ENCODE data around the gene B3GNT4. TPM values are rescaled to one million over a fixed set of nuclear protein-coding genes. Genes with fewer than 3 reads are reported as not detected.
"Not testable (repeated sequence)": the region's sequence is repeated elsewhere in the genome, so short reads cannot be mapped to it uniquely, and the experiment has no call there.

The B3GNT4 gene
- total RNA-seq: 11.8 TPM

DNA sequence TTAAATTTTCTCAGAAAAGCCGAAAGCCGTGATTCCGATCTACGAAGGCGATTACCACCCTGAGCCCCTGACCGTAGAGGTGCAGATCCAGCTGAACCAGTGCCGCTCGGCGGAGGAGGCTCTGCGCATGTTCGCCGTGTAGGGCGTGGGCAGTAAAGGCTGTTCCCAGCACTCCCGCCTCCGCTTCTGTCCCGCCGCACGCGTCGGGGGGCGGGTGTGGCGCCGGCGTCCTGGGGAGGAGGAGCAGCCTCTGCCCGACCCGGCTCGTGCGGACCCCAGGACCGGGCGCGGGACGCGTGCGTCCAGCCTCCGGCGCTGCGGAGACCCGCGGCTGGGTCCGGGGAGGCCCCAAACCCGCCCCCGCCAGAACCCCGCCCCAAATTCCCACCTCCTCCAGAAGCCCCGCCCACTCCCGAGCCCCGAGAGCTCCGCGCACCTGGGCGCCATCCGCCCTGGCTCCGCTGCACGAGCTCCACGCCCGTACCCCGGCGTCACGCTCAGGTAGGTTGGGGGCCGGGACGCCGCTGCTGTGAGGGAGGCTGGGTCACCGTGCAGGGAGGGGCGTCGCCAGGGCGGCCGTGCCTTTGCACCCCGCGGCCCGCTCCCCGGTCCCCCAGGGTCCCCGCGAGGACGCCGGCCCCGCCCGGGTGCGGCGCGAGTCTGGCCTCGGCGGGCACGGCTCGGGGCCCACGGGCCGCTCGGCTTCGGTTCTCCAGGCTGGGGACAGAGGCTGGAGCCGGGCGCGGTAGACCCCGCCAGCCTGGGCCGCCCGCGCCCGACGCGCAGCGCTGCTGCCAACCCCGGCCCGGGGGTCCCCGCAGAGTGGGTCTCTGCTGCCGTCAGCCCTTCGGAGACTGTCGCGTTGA, at the start of gene B3GNT4:
TSS of gene B3GNT4 (plus strand) at position 409 of the 866 bp plus-strand sequence. CDS start 910 bp downstream, outside the sequence.
- FAIRE-seq: no peak
- DNase-seq (ENCODE audit: low spot score in 2 of 2): peak; percentile 49 to 62

DNA sequence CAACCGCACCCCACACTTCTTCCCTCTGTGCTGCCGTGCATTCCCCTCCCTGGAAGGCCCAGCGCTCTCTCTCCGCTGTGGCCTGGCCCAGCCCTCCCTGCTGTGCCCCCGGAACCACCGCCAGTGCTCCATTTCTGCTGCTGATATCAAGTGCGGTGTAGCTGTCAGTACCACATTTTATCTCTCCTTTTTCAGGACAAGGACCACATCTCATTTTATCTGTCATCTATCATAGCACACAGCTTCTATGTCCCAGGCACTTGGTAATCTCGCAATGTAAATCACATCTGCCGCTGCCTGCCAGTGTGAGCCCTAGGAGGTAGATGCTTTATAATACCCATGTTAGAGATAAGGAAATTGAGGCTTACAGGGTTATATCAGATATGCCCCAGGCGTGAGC, 47.8 kb upstream of the B3GNT4 start:
- FAIRE-seq (no peak), DNase-seq (ENCODE audit: low spot score in 2 of 2) (no peak)

DNA sequence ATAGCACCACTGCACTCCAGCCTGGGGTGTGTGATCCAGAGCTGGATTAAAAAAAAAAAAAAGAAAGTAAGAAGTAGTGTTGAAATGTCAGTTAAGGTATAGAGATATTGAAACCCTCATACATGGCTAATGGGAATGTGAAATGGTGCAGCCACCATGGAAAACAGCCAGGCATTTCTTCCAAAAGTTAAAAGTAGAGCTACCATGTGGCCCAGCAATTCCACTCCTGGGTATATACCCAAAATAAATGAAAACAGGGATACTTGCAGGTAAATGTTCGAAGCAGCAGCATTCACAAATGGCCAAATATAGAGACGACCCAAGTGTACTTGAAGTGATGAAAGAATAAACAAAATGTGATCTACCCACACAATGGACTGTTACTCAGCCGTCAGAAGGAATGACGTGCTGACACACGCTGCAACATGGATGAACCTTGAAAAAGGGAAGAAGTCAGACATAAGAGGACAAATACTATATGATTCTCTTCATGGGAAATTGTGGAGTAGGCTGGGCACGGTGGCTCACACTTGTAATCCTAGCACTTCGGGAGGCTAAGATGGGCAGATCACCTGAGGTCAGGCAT, 44.7 kb upstream of the B3GNT4 start:
- FAIRE-seq (no peak), DNase-seq (ENCODE audit: low spot score in 2 of 2) (no peak)

DNA sequence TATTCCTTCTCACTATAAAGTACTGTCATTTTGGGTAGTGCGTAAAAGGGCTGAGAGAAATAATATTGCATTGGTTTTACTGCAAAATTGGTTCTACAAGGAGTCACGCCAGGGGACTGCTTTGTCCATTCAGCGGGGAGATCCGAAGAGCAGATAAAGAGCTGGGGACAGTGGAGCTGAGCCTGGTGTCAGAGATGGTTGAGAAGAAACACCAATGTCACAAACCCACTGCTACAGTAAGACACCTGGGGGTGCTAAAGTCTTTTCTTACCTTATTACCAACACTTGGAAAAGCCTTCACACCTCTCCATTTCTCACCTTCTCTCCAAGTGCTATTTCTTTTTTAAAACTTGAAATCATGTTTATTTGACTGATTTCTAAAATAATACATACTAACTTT, 43.6 kb upstream of the B3GNT4 start:
- no peak for DNase-seq (ENCODE audit: low spot score in 2 of 2)
- FAIRE-seq: no peak

DNA sequence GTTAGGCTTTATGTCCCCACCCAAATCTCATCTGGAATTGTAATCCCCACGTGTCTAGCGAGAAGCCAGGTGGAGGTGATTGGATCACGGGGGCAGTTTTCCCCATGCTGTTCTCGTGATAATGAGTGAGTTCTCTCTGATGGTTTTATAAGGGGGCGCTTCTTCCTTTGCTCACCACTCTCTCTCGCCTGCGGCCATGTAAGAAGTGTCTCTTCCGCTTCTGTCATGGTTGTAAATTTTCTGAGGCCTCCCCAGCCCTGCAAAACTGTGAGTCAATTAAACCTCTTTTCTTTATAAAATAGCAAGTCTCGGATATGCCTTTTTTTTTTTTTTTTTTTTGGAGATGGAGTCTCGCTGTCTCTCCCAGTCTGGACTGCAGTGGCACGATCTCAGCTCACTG, 42.7 kb upstream of the B3GNT4 start:
- DNase-seq (ENCODE audit: low spot score in 2 of 2): no peak
- FAIRE-seq: no peak

DNA sequence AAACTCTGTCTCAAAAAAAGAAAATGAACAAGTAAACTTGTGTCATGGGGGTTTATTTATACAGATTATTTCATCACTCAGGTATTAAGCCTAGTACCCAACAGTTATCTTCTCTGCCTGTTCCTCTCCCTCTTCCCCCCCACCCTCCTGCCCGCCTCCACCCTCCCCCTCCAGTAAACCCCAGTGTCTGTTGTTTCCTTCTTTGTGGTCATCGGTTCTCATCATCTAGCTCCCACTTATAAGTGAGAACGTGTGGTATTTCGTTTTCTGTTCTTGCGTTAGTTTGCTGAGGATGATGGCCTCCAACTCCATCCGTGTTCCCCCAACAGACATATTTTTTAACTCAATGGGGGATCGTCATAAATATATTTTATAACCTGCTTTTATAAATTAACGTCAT, 41.8 kb upstream of the B3GNT4 start:
- FAIRE-seq (no peak), DNase-seq (ENCODE audit: low spot score in 2 of 2) (no peak)

DNA sequence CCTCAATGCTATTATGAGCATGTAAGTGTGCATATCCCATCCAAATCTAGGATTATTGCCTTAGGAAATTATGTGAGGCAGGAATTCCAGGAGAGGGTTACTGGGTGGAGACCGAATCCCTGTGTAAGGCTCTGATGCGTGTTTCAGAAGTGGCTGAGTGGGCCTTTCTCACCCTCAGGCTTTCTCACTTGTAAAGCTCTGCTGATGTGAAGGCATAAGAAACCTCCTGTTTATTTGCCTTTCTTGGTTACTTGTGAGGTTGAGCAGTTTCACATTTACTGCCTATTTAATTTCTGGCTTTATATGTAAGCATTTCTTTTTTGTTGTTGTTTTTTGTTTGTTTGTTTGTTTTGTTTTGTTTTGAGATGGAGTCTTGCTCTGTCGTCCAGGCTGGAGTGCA, 40.5 kb upstream of the B3GNT4 start:
- DNase-seq (ENCODE audit: low spot score in 2 of 2) (no peak), FAIRE-seq (no peak)

DNA sequence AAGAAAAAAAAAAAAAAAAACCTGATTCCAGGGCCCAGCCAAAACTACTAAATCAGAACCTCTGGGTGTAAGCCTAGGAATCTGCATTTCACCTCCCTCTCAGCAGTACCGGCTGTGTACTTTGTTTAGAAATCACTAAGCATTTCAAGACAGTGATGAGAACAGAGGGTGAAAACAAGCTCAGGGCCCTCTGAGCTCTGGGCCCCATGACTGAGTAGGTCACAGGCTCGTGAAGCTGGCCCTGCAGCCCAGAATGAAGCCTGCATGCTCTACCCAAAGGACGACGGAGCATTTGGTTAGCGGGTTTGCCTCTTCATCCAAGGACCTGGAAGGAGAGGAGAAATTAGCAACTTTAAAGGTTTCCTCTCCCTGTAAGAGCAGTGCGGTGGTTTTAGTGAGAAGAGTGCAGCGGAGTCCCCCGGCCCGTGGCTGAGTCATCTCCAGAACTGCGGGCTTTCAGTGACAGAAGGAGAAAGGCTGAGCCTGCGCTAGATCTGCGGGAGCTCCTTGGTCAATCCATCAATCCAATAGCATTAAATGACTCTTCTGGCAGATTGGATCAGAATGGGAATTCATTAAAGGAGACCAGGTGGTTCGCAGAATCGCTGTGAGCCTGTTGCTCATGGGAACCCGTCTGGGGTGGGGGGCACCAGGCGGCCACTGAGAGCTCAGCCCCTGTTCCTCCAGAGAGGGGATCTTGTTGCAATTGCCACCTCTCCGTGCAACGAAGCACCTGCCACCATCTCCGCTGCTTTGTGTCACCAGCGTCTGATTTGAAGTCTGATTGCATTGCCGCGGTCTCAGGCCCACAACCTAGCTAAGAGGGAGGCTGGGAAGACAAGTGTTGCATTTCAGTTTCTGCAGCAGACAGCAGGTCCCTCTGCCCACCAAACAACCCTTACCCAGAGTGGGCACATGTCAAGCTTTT, 36.8 kb upstream of the B3GNT4 start:
- FAIRE-seq (no peak), DNase-seq (ENCODE audit: low spot score in 2 of 2) (no peak)

DNA sequence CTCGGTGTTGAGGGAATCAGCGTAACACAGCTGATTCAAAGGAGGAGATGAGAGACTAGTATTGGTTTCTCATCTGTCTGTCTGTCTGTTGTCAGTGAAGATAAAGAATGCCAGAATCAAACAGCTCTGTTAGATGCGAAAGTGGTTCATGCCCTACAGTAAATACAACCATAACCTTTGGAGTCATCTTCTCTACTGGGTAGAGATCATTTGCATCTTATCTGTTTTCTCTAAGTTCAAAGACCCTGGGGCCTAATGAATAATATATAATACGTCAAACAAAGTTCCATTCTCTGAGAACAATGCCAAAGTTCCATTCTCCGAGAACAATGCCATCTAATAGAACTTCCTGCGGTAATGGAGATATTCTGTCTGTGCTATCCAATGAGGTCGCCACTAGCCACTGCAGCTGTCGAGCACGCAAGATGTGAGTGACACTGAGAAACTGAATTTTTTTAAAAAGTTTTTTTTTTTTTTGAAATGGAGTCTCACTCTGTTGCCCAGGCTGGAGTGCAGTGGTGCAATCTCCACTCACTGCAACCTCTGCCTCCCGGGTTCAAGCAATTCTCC, 36.1 kb upstream of the B3GNT4 start:
- DNase-seq (ENCODE audit: low spot score in 2 of 2) (no peak), FAIRE-seq (no peak)

DNA sequence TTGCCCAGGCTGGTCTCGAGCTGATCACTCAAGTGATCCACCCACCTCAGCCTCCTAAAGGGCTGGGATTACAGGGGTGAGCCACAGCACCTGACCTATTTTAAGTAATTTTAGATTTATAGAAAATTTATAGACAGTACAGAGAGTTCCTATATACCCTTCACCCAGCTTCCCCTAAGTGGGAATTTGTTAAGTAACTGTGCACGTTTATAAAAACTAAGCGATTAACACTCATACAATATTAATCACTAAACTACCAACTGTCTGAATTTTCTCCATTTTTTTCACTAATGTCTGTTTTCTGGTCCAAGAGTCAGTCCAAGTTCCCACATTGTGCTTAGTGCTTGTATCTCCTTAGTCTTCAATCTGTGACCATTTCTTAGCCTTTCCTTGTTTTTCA, 35.0 kb upstream of the B3GNT4 start:
- FAIRE-seq (no peak), DNase-seq (ENCODE audit: low spot score in 2 of 2) (no peak)

DNA sequence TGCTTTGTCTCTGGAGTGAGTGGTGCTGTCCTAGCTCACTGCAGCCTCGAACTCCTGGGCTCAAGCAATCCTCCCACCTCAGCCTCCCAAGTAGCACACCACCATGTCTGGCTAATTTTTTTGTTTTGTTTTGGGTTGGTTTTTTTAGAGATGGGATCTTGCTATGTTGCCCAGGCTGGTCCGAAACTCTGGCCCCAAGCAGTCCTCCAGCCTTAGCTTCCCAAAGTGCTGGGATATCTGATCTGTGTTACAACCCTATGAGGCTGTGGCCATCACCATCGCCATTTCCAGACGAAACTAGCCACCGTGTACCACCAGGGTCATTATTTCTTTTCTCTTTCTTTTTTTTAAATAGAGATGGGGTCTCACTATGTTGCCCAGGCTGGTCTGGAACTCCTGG, 32.1 kb upstream of the B3GNT4 start:
- no peak for DNase-seq (ENCODE audit: low spot score in 2 of 2)
- FAIRE-seq: no peak

DNA sequence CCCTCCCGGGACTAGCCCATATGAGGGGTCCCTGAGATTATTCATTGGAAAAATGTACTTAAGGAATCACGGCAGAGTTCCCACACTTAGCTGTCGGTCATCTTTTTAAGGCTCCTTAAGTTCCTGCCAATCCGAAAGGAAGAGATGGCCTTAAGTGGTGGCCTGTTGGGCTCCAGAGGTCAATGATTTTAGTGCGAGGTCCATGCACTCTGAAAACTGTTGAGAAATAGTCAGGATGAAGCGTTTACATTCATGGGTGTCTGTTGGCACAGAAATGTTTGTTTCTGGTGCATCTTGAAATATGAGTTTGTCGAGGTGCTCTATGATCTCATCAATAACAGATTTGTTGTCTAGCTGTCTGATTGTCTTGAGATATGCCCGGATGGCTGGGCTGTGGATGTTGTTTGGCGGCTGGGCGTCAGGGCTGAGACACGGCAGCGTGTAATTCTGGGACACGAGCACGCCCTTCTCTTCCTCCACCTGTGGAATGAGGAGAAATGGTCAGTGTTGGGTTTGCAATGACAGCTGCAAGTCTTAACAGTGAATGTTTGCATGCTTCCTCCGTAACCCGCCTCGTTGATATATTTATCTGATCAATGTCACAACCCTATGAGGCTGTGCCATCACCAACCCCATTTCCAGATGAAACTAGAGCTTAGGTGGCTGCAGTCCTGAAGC, 31.1 kb upstream of the B3GNT4 start:
- FAIRE-seq (no peak), DNase-seq (ENCODE audit: low spot score in 2 of 2) (no peak)

DNA sequence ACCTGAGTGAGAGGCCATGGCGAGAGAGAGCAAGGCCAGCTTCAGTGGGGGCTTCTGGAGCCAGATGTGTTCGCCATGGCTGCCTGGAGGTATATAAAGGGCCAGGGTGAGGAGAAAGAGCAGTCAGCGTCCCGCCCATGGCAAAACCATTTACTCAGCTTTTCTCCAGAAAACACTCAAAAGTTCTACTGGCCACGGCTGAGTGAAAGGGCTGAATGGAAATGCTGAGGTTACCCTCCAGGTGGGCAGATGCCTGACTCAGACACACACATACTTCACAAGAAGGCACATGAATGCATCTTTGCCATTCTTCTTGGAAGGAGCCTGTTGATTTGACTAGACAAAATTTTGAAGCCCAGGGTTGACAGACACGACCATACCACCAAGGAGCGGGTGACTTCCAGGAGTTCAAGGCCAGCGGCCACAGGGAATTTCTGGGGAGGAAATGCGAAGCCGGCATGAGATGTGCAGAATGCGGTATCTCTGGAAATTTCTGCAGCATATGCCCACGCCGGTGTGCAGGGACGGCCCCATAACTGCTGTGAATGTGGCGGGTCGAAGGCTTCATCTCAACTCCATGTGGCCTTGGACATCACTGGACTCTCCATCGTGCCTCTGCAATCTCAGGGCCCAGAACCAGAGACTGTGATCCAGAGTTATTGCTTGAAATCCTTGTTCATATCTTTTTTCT, 29.2 kb upstream of the B3GNT4 start, which contains the start of gene IL31:
TSS of gene IL31 (minus strand) at position 67 of the 691 bp plus-strand sequence. CDS start at position 18, 49 bp downstream.
- FAIRE-seq (no peak), DNase-seq (ENCODE audit: low spot score in 2 of 2) (no peak)

DNA sequence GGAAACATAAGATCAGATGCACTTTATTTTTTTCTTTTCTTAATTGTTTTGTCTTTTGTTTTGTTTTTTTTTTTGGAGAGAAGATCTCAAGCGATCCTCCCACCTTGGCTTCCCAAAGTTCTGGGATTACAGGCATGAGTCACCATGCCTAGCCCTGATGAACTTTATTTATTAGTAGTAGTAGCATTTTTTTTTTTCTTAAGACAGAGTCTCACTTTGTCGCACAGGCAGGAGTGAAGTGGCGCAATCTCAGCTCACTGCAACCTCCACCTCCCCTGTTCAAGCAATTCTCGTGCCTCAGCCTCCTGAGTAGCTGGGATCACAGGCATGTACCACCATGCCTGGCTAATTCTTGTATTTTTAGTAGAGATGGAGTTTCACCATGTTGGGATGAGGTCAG, 27.0 kb upstream of the B3GNT4 start:
- FAIRE-seq; DNase-seq (ENCODE audit: low spot score in 2 of 2): not testable (repeated sequence)

DNA sequence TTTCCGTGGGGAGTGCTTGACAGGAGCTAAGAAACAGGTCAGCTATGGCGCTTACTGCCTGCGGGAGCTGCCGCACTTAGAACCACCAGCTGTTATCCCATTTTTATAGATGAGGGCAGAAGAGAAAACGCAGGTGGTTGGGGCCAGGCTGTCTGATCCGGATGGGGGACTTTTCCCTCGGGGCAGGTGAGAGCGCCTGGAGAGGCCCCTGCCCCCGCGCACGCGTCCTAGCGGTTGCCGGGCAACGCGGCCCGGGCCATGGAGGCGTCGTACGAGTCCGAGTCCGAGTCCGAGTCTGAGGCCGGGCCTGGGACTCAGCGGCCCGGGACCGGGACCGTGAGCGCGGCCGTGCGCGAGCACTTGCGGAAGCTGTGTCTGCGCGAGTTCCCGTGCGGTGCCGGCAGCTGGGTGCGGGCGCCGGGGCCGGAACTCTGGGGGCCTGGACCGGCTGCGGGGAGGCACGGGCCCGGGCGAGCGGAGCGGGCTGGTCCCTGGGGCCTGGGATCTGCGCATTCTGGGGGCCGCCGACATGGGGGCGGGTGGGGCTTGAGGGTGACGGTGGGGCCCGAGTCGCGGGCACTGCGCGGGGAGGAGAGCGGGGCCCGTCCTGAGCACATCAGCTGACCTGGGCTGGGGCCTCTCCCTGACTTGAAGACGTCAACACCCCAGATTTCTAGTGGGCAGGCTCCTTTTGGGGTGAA, 20.5 kb upstream of the B3GNT4 start, which contains the start of gene LRRC43:
TSS of gene LRRC43 (plus strand) at position 237 of the 701 bp plus-strand sequence. CDS start at position 259, 22 bp downstream.
- no peak for FAIRE-seq
- peak in 1 of 2 donors; percentile 73 for DNase-seq (ENCODE audit: low spot score in 2 of 2)

DNA sequence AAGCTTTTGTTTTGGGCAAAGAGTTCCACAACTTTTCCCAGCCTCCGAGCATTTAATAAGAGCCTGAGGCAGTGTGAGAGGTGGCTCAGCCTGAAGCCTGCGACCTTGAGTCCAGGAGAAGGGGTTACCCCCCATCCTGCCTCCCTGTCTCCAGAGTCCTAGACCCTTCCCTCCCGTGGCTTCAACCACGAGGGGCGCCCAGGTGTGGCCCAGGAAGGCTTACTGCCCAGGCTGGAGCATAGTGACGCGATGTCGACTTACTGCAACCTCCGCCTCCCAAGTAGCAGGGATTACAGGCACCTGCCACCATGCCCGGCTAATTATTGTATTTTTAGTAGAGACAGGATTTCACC, 19.9 kb upstream of the B3GNT4 start:
- FAIRE-seq (no peak), DNase-seq (ENCODE audit: low spot score in 2 of 2) (no peak)

DNA sequence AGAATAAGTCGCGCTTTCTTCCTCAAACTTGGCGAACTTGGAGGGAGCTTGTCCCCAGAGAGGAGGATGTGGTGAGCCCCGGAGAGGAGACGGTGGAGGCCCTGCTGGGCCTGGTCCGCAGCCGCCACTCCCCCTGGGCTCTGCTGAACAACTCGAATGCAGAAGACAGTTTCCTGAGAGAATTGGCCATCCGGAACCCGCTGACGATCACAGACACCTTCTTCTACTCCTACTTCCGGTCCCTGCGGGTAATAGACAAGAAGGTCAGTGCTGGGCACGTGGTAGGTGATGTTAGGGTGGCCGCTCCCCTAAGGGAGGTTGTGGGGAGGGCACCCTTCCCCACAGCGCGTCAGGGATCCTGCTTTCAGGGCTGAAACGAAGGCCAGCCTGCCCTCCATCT, 19.0 kb upstream of the B3GNT4 start:
- FAIRE-seq (no peak), DNase-seq (ENCODE audit: low spot score in 2 of 2) (no peak)

DNA sequence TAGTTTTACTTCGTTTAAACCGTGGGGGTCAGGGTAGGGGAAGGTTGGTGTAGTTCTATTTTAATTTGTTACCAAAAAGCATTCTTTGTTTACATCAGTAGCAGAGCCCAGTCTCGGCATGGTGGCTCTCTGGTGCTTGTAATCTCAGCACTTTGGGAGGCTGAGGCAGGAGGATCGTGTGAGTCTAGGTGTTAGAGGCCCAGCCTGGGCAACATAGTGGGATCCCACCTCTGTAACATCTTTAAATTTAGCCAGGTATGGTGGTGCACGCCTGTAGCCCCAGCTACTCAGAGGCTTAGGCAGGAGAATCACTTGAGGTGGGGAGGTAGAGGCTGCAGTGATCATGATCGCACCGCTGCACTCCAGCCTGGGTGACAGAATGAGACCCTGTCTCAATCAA, 18.4 kb upstream of the B3GNT4 start:
- DNase-seq (ENCODE audit: low spot score in 2 of 2): no peak
- no peak for FAIRE-seq
